Gastroesophageal sphincter (tissue), 3 donors: ENCODE measurements around the gene SPOCK2.

ENCODE experiments used
- CTCF ChIP-seq, 4 experiments: fragments of 200-600 bp in 2 of 4; fragments of 450-650 bp in 2 of 4; sonication (generic) in 1 of 4; IDR thresholded peaks; one replicate each; pipeline ENCODE4 v1.5.1; 2017 to 2019; ENCODE audit warnings: antibody characterized with exemption in 4 of 4, mild to moderate bottlenecking in 2 of 4, moderate library complexity in 2 of 4
- EP300 ChIP-seq: sonication (generic); formaldehyde crosslinking; IDR thresholded peaks from one replicate; pipeline ENCODE4 v1.6.1; 2017; ENCODE audit warnings: antibody characterized with exemption, mild to moderate bottlenecking

DNA sequence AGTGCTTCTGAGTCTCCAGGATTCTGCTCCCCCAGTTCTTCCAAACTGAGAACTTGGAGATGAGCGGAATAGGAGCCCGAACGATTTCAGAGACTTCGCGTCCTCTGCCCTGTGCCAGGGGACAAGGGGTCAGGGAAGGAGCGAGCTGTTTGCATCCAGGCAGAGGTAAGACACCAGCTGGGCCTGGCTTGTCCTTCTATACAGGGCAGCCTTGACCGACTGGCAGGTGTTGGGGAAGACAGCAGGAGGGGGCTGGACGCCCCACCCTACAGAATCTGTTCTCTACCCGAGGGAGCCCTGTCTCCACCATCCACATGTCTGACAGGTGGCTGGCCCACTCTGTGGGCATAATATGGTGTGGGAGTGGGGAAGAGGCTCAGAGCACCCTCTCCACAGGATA lies 7.1 kb downstream of the SPOCK2 start:
- no peak for TF ChIP-seq EP300
- no peak for TF ChIP-seq CTCF (IDR thresholded peaks at IDR 0.05)
